Measurements from ENCODE around the gene TCP11.

TCP11 gene

GRCh38 chr6:35181308-35181932 is 40.3 kb upstream of the TCP11 start:
- TF ChIP-seq CTCF (IDR thresholded peaks at IDR 0.05): no peak
- no peak overlapping the region for H3K27ac ChIP-seq
- no peak overlapping the region for H3K4me3 ChIP-seq (ENCODE audit: low read depth in 1 of 2, low read length in 1 of 2)

GRCh38 chr6:35179901-35180535 is 38.9 kb upstream of the TCP11 start:
- TF ChIP-seq CTCF (IDR thresholded peaks at IDR 0.05): no peak

More at GRCh38 chr6:35181308-35181932, 40.3 kb upstream of the TCP11 start:
- Histone ChIP-seq H3K4me1 (ENCODE audit: control insufficient read depth in 1 of 2, insufficient read depth in 1 of 2, low read depth in 1 of 2, low read length in 1 of 2) (no peaks in the 10 kb centered on the region), H3K9me3 (no peaks in the 10 kb centered on the region), H3K27me3 (peaks cover 31% of the 10 kb centered on the region), H3K36me3 (no peaks in the 10 kb centered on the region)

DNA sequence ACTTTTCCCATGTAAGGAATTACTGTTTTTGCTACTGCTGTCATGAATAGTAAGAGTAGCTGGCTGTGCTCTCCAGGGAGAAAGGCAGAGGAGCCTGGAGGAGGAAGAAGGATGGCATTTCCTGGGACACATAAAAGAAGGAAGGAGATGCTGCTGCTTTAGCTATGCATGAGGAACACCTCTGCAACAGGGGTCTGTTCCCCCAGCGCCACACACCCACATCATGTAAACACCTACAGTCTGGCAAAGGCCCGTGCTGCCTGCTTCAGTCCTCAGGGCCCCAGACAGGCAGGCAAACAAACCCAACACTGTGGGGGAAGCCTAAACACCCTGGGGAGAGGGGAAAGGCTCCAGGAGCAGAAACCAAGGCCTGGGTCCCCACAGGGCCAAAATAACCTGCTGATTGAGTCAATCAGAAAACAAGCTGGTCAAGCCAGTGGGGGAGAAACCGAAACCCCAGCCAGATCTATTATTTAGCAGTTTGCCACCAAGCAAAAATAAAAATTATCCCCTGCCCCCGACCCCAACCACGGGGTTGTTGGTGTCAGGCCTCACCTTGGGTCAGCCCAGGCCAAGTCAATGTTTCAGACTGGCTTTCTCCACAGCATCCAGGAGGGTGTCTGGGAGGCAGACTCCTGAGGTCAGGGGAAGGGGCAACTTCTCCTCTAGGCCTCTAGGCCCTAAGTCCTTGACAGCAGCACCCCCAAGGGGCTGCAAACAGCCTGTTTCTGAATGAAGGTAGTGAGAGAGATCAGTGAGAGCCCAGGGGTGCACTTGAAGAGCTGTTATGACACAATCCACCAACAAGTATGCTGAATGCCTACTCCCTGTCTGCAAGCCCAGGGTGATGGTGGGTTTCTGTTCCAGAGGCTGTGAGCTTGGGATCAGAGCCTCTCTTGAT is 38.0 kb upstream of the TCP11 start:
- no peaks in the 10 kb centered on the region for H3K4me1 ChIP-seq (ENCODE audit: control insufficient read depth in 1 of 2, insufficient read depth in 1 of 2, low read depth in 1 of 2, low read length in 1 of 2)
- H3K27ac ChIP-seq: no peak overlapping the region
- H3K4me3 ChIP-seq (ENCODE audit: low read depth in 1 of 2, low read length in 1 of 2): no peak overlapping the region
- no peaks in the 10 kb centered on the region for H3K9me3 ChIP-seq
- H3K27me3 ChIP-seq: peaks cover 31% of the 10 kb centered on the region
- no peaks in the 10 kb centered on the region for H3K36me3 ChIP-seq
- TF ChIP-seq CTCF (IDR thresholded peaks at IDR 0.05): no peak

More at GRCh38 chr6:35179901-35180535, 38.9 kb upstream of the TCP11 start:
- Histone ChIP-seq H3K36me3 (no peaks in the 10 kb centered on the region), H3K4me1 (ENCODE audit: control insufficient read depth in 1 of 2, insufficient read depth in 1 of 2, low read depth in 1 of 2, low read length in 1 of 2) (no peaks in the 10 kb centered on the region), H3K9me3 (no peaks in the 10 kb centered on the region), H3K4me3 (ENCODE audit: low read depth in 1 of 2, low read length in 1 of 2) (no peak overlapping the region), H3K27me3 (peaks cover 31% of the 10 kb centered on the region), H3K27ac (no peak overlapping the region)

GRCh38 chr6:35178012-35178411 is 36.9 kb upstream of the TCP11 start:
- no peaks in the 10 kb centered on the region for H3K9me3 ChIP-seq
- H3K27ac ChIP-seq: no peak overlapping the region
- H3K36me3 ChIP-seq: no peaks in the 10 kb centered on the region
- H3K4me3 ChIP-seq (ENCODE audit: low read depth in 1 of 2, low read length in 1 of 2): no peak overlapping the region
- H3K4me1 ChIP-seq (ENCODE audit: control insufficient read depth in 1 of 2, insufficient read depth in 1 of 2, low read depth in 1 of 2, low read length in 1 of 2): no peaks in the 10 kb centered on the region
- peaks cover 34% of the 10 kb centered on the region for H3K27me3 ChIP-seq
- no peak for TF ChIP-seq CTCF (IDR thresholded peaks at IDR 0.05)

- TF ChIP-seq CTCF (IDR thresholded peaks at IDR 0.05): no peak
- Histone ChIP-seq H3K27ac (no peak overlapping the region), H3K4me1 (ENCODE audit: control insufficient read depth in 1 of 2, insufficient read depth in 1 of 2, low read depth in 1 of 2, low read length in 1 of 2) (no peaks in the 10 kb centered on the region), H3K36me3 (no peaks in the 10 kb centered on the region), H3K9me3 (no peaks in the 10 kb centered on the region), H3K27me3 (peaks cover 34% of the 10 kb centered on the region), H3K4me3 (ENCODE audit: low read depth in 1 of 2, low read length in 1 of 2) (no peak overlapping the region)
Measured at GRCh38 chr6:35177596-35177995, 36.5 kb upstream of the TCP11 start.

Data from neutrophil (primary cell).